GM12872 (cell line): Measurements from ENCODE around the gene TUBGCP2.

Experiments
- TF ChIP-seq, protein P1 (sequence below): IDR thresholded peaks from 3 replicates; pipeline ENCODE4 v1.5.1; 2011; ENCODE audit warnings: low read depth, mild to moderate bottlenecking, low read length, moderate library complexity; ENCODE audit not compliant: insufficient read depth

The TUBGCP2 gene

GRCh38 chr10:133293810-133294119, 14.9 kb downstream of the TUBGCP2 start:
- TF ChIP-seq, protein P1, sequence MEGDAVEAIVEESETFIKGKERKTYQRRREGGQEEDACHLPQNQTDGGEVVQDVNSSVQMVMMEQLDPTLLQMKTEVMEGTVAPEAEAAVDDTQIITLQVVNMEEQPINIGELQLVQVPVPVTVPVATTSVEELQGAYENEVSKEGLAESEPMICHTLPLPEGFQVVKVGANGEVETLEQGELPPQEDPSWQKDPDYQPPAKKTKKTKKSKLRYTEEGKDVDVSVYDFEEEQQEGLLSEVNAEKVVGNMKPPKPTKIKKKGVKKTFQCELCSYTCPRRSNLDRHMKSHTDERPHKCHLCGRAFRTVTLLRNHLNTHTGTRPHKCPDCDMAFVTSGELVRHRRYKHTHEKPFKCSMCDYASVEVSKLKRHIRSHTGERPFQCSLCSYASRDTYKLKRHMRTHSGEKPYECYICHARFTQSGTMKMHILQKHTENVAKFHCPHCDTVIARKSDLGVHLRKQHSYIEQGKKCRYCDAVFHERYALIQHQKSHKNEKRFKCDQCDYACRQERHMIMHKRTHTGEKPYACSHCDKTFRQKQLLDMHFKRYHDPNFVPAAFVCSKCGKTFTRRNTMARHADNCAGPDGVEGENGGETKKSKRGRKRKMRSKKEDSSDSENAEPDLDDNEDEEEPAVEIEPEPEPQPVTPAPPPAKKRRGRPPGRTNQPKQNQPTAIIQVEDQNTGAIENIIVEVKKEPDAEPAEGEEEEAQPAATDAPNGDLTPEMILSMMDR = no peak

DNA sequence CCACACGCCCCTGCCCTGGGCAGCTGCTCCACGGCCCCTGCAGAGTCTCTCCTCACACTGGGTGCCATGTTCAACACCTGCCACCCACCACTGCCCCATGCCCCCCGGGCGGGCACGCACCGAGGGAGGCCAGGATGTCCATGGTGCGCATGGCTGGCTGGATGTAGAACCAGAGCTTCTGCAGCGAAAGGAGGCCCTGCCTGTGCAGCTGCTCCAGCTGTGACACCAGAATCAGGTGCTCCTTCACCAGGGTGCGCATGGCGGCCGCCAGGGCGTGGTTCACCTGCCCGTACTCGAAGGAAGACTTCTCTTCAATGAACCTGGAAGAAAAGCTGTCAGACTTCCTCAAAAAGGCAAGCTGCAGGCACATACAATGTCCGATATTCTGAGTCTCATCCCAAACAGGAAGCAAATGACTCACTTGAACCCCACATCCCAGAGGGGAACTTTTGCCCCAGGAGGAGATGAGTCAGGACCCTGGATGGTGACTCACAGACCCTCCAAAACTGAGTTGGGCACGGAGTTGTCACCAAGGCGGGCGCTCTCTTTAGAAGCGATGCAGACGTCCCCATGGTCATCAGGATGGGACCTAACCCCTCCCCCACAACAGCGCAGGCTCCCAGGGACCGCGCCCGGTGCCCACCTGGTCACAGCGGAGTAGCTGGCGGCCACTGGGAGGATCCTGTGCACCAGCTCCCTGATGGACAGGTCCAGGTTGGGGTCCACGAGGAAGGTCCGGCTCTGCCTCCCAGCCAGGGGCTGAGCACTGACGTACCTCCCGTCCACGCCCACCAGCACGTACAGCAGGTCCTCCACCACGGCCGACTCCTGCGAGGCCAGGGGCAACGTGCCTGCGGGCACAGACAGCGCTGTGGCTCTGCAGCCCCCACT, 15.5 kb downstream of the TUBGCP2 start:
- TF ChIP-seq, protein P1 = no peak

DNA sequence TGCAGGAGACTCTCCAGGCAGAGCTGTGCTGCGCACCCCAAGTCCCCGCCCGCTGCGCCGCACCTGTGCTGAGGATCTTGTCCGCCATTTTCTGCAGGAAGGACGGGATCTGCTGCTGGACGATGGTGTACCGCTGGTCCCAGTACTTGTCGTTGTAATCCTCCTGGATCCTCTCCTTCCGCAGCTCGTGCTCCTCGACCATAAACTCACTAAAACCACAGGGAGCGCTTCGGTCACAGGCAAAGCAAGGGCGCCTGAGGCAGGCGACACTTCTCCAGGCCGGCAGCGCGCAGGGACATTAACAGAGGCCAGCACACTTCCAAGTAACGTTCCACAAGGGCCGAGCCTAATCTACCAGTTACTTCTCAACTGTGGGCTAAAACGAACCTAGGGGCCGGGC, 18.9 kb downstream of the TUBGCP2 start:
- TF ChIP-seq, protein P1 = no peak

- TF ChIP-seq, protein P1 = no peak
Observed at GRCh38 chr10:133287832-133288500, 20.7 kb downstream of the TUBGCP2 start.

DNA sequence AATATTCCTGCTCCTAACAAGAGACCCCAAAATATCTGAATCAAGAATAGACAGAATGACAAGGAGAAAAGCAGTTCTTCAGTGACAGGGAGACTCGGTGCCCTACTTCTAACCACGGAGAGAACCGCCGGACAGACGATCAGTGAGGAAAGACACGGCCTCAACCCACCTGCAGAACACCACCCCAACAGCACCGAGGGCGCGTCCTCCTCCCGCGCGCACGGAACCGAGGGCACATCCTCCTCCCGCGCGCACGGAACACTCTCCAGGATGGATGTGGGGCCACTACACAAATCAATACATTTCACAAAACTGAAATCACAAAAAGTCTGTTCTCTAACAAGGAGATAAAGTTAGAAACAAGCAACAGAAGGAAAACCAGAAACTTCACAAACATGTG, 22.3 kb downstream of the TUBGCP2 start:
- TF ChIP-seq, protein P1 = no peak

- TF ChIP-seq, protein P1 = no peak
Observed at GRCh38 chr10:133285217-133285616, 23.5 kb downstream of the TUBGCP2 start.

DNA sequence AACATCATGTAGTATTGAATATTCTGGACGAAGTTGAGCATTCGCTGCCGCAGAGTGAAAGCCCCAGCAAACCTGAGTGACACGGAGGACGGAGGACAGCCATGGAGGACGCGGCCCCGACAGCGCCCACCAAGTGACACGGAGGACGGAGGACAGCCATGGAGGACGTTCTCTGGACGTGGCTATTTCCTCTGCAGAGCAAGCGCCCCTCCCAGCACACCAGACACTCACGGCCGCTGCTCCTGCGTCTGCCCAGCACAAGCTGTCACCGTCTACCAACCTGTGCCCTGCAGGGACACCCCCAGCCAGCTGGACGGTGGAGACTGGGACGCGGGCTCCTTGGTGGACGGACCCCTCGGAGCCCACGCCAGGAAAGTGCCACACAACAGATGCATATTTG, 24.7 kb downstream of the TUBGCP2 start:
- TF ChIP-seq, protein P1 = no peak
